PFSK-1 (cell line): ENCODE results near the gene SSU72.

Experiments
- FOXP2 ChIP-seq: optimal IDR thresholded peaks from 2 replicates; pipeline ENCODE3; 2011; ENCODE audit warnings: borderline replicate concordance, control low read depth, inconsistent platforms; ENCODE audit not compliant: insufficient read depth; ENCODE audit errors: extremely low read length, extremely low read depth
- POLR2AphosphoS5 ChIP-seq: IDR thresholded peaks from 2 replicates; pipeline ENCODE4 v1.6.1; 2012; ENCODE audit warnings: low read depth, mild to moderate bottlenecking, control low read depth, low read length, moderate library complexity
- SIN3A ChIP-seq: IDR thresholded peaks from 2 replicates; pipeline ENCODE4 v1.6.1; 2012; ENCODE audit warnings: mild to moderate bottlenecking, low read length, moderate library complexity, borderline replicate concordance; ENCODE audit not compliant: insufficient read depth
- TAF1 ChIP-seq: IDR thresholded peaks from 2 replicates; pipeline ENCODE4 v1.6.1; 2012; ENCODE audit warnings: low read length, control low read depth, borderline replicate concordance; ENCODE audit not compliant: insufficient read depth
- TF ChIP-seq, protein P1 (sequence below), 2 experiments: IDR thresholded peaks; 2 replicates each; pipeline versions ENCODE4 v1.6.1 to v1.8.0; 2011 to 2012; ENCODE audit warnings: low read depth in 2 of 2, low read length in 2 of 2, control low read depth in 1 of 2, inconsistent platforms in 1 of 2, mild to moderate bottlenecking in 1 of 2, moderate library complexity in 1 of 2; ENCODE audit not compliant: insufficient read depth in 1 of 2

The SSU72 gene

DNA sequence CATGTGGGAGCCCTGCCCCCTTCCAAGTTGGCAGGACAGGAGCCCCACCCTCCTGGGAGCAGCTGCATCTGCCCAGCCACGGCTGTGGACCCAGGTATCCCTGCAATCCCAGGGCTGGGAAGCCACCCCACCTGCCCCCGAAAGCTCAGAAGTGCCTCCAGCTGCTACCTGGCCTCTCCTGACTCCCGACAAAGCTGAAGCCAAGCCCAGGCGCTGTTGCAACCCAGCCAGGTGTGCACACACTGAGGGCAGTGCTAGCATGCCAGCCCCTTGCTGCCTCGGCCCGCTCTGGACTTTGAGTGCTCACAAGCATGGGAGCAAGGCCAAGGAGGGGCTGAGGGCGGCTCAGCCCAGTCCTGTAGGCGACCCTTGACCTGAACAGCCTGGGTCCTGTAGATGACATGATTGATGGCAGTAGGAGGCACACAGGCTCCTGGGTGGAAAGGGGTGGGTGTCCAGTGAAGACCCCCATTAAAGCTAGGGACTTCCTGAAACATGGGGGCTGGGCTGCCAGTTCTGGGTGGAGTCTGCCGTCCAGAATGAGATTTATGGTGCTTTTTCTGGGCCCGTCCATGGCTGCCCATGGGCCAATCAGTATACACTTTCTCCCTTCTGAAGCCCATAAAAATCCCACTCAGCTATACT, 2.8 kb upstream of the SSU72 start:
- TF ChIP-seq POLR2AphosphoS5 = no peak
- no peak for TF ChIP-seq FOXP2
- no peak for TF ChIP-seq SIN3A
- TF ChIP-seq TAF1 = no peak
- TF ChIP-seq, protein P1, sequence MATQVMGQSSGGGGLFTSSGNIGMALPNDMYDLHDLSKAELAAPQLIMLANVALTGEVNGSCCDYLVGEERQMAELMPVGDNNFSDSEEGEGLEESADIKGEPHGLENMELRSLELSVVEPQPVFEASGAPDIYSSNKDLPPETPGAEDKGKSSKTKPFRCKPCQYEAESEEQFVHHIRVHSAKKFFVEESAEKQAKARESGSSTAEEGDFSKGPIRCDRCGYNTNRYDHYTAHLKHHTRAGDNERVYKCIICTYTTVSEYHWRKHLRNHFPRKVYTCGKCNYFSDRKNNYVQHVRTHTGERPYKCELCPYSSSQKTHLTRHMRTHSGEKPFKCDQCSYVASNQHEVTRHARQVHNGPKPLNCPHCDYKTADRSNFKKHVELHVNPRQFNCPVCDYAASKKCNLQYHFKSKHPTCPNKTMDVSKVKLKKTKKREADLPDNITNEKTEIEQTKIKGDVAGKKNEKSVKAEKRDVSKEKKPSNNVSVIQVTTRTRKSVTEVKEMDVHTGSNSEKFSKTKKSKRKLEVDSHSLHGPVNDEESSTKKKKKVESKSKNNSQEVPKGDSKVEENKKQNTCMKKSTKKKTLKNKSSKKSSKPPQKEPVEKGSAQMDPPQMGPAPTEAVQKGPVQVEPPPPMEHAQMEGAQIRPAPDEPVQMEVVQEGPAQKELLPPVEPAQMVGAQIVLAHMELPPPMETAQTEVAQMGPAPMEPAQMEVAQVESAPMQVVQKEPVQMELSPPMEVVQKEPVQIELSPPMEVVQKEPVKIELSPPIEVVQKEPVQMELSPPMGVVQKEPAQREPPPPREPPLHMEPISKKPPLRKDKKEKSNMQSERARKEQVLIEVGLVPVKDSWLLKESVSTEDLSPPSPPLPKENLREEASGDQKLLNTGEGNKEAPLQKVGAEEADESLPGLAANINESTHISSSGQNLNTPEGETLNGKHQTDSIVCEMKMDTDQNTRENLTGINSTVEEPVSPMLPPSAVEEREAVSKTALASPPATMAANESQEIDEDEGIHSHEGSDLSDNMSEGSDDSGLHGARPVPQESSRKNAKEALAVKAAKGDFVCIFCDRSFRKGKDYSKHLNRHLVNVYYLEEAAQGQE (IDR thresholded peaks at IDR 0.05; ENCODE audit: insufficient read depth in 1 of 2, low read depth in 2 of 2, low read length in 2 of 2) = no peak

GRCh38 chr1:1573843-1574720, 581 bp downstream of the SSU72 start:
- no peak for TF ChIP-seq TAF1
- TF ChIP-seq POLR2AphosphoS5 = no peak
- peak; percentile 7 for TF ChIP-seq FOXP2

DNA sequence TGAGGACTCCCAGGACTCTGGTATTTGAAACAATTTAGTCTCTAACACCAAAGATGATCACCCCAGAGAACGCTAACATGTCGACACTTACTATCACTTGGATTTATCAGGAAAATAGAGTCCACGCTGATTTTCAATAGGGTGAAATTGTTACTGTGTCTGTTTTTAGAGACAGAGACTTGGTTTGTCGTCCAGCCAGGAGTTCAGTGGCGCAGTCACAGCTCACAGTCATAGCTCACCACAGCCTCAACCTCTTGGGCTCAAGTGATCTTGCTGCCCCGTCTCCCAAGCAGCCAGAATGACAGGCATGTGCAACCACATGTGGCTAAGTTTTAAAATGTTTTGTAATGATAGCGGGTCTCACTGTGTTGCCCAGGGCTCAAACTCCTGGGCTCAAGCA, 5.3 kb downstream of the SSU72 start:
- TF ChIP-seq, protein P1 (IDR thresholded peaks at IDR 0.05; ENCODE audit: insufficient read depth in 1 of 2, low read depth in 2 of 2, low read length in 2 of 2) = no peak

DNA sequence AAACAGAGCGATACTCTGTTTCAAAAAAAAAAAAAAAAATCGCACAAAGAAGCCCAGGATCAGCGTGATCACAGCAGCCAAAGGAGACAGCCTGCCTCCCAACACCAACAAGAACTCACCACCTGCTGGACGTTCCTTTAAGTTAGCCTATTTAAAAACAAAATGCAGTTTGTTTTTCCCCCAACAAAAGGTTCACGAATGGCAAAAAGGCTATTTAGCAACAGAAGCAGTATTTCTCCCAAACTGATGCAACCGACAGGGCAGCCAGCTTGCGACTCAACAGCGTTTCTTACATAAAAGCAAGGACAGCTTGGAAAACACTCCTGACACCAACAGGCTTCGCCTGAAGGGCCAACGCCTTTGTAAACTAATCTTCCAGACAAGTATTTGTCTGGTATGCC, 6.8 kb downstream of the SSU72 start:
- TF ChIP-seq SIN3A = no peak
- no peak for TF ChIP-seq FOXP2

DNA sequence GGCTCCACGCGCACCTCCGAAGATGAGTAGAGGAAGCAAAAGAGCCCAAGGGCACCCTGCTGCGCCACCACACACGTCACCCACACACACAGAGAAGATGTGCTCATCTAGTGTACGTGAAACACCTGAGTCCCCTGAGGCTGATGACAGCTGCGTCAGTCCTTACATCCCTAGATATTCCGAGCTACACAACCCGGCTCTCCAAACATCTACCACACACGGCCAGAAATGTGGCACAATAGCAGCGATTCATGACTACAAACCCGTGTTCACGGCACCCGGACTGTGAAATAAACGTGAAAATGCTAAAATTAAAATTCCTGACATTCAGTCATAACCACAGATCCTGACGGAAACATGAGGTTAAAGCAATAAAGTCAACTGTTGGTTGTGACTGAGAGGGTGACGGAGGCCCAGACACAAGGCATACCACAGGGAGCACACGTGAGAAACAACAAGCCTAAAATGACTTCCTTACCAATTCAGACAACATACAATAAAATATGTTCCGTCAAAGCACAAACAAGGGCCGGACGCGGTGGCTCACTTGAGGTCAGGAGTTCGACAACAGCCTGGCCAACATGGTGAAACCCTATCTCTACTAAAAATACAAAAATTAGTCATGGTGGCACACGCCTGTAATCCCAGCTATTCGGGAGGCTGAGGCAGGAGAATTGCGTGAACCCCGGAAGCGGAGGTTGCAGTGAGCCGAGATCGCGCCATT, 7.3 kb downstream of the SSU72 start:
- no peak for TF ChIP-seq FOXP2
- no peak for TF ChIP-seq TAF1
- TF ChIP-seq POLR2AphosphoS5 = no peak
- TF ChIP-seq, protein P1 (IDR thresholded peaks at IDR 0.05; ENCODE audit: insufficient read depth in 1 of 2, low read depth in 2 of 2, low read length in 2 of 2) = no peak
- TF ChIP-seq SIN3A = no peak

GRCh38 chr1:1565340-1565739, 9.3 kb downstream of the SSU72 start:
- TF ChIP-seq SIN3A (no peak), FOXP2 (no peak), TAF1 (no peak), POLR2AphosphoS5 (no peak)
- TF ChIP-seq, protein P1 (IDR thresholded peaks at IDR 0.05; ENCODE audit: insufficient read depth in 1 of 2, low read depth in 2 of 2, low read length in 2 of 2) = no peak
